Fibroblast of skin of abdomen (primary cell): ENCODE measurements around the gene CR1. TPM values are rescaled to one million over a fixed set of nuclear protein-coding genes. Genes with fewer than 3 reads are reported as not detected.
A peak's percentile ranks its signal among the peaks of the same experiment; 100 is the strongest.
"Not testable (repeated sequence)": the region's sequence is repeated elsewhere in the genome, so short reads cannot be mapped to it uniquely, and the experiment has no call there.

Source experiments
- DNase-seq: peaks from one replicate; pipeline ENCODE4 v3.0.0-alpha.2; 2013
- polyA plus RNA-seq, 2 experiments: library from polyadenylated mRNA; unstranded; fragments of 120-200 nt; gene quantifications; one replicate each; pipeline ENCODE4 v1.2.1, GENCODE V29; 2013; ENCODE audit not compliant: insufficient read length in 2 of 2

Gene CR1
- not detected for polyA plus RNA-seq (2013, experiment 1 of 2; ENCODE audit: insufficient read length)
- polyA plus RNA-seq (2013, experiment 2 of 2; ENCODE audit: insufficient read length), result 0.01 TPM

GRCh38 chr1:207495801-207496792 is at the start of gene CR1:
CR1 (plus strand) TSS chr1:207496157; CDS start chr1:207496268, 111 bp downstream.
- no peak for DNase-seq

GRCh38 chr1:207453710-207454045 is 42.3 kb upstream of the CR1 start:
- DNase-seq, result no peak

- no peak for DNase-seq
Observed at GRCh38 chr1:207454046-207454964, 41.7 kb upstream of the CR1 start, which contains the start of gene CR2. CR2 (plus strand) TSS chr1:207454328; CDS start chr1:207454419, 91 bp downstream.

GRCh38 chr1:207455183-207455754 is 40.7 kb upstream of the CR1 start:
- DNase-seq, result no peak

GRCh38 chr1:207458414-207458813 is 37.5 kb upstream of the CR1 start:
- DNase-seq, result no peak

GRCh38 chr1:207459008-207459407 is 36.9 kb upstream of the CR1 start:
- DNase-seq, result no peak

- no peak for DNase-seq
Observed at GRCh38 chr1:207461649-207462048, 34.3 kb upstream of the CR1 start.

- no peak for DNase-seq
Observed at GRCh38 chr1:207462535-207462934, 33.4 kb upstream of the CR1 start.

- DNase-seq, result peak; percentile 41
Observed at GRCh38 chr1:207463021-207463420, 32.9 kb upstream of the CR1 start.

- no peak for DNase-seq
Observed at GRCh38 chr1:207463571-207463970, 32.4 kb upstream of the CR1 start.

GRCh38 chr1:207470927-207471326 is 25.0 kb upstream of the CR1 start:
- no peak for DNase-seq

GRCh38 chr1:207474210-207474609 is 21.7 kb upstream of the CR1 start:
- DNase-seq, result no peak

GRCh38 chr1:207486198-207486597 is 9.8 kb upstream of the CR1 start:
- no peak for DNase-seq

GRCh38 chr1:207487636-207488035 is 8.3 kb upstream of the CR1 start:
- no peak for DNase-seq

GRCh38 chr1:207493212-207493611 is 2.7 kb upstream of the CR1 start:
- DNase-seq, result no peak

GRCh38 chr1:207494171-207494570 is 1.8 kb upstream of the CR1 start:
- DNase-seq, result no peak

- not testable (repeated sequence) for DNase-seq
Observed at GRCh38 chr1:207495281-207495680, 676 bp upstream of the CR1 start.

GRCh38 chr1:207497941-207498340 is 2.0 kb downstream of the CR1 start:
- no peak for DNase-seq

GRCh38 chr1:207499573-207499972 is 3.6 kb downstream of the CR1 start:
- peak; percentile 68 for DNase-seq

- no peak for DNase-seq
Observed at GRCh38 chr1:207500306-207500705, 4.3 kb downstream of the CR1 start.

GRCh38 chr1:207501071-207501470 is 5.1 kb downstream of the CR1 start:
- DNase-seq, result no peak

- no peak for DNase-seq
Observed at GRCh38 chr1:207502726-207503125, 6.8 kb downstream of the CR1 start.

GRCh38 chr1:207503950-207504349 is 8.0 kb downstream of the CR1 start:
- no peak for DNase-seq
